ENCODE results near the gene DRP2.

- no peak for TF ChIP-seq CTCF (IDR thresholded peaks at IDR 0.05)
- TF ChIP-seq POLR2A (IDR thresholded peaks at IDR 0.05) = no peak
Measured at GRCh38 chrX:101195442-101196173, 24.0 kb upstream of the DRP2 start.
